HG02970 (cell line): ENCODE measurements around the gene TSNAX.
"Not testable (repeated sequence)": the region's sequence is repeated elsewhere in the genome, so short reads cannot be mapped to it uniquely, and the experiment has no call there.

Experiments used
- ATAC-seq: cut with Tn5 transposase; IDR thresholded peaks from one replicate; pipeline ENCODE4 v1.9.1; 2021; ENCODE audit warnings: mild to moderate bottlenecking, moderate library complexity, moderate number of reproducible peaks; ENCODE audit not compliant: unreplicated experiment, low FRiP score

The TSNAX gene

GRCh38 chr1:231557898-231558707, 29.6 kb downstream of the TSNAX start:
- ATAC-seq, result no peak

GRCh38 chr1:231558708-231559185, 30.3 kb downstream of the TSNAX start:
- ATAC-seq, result no peak

GRCh38 chr1:231561647-231562383, 33.3 kb downstream of the TSNAX start:
- no peak for ATAC-seq

GRCh38 chr1:231563247-231563646, 34.8 kb downstream of the TSNAX start:
- ATAC-seq, result no peak

GRCh38 chr1:231564373-231564772, 35.9 kb downstream of the TSNAX start:
- ATAC-seq, result no peak

- no peak for ATAC-seq
These were observed 38.0 kb downstream of the TSNAX start for GRCh38 chr1:231566496-231566895.

- ATAC-seq, result not testable (repeated sequence)
These were observed 41.8 kb downstream of the TSNAX start for GRCh38 chr1:231570262-231570661.

- ATAC-seq, result no peak
These were observed 43.4 kb downstream of the TSNAX start for GRCh38 chr1:231571904-231572303.

GRCh38 chr1:231575472-231575871, 47.0 kb downstream of the TSNAX start:
- no peak for ATAC-seq

GRCh38 chr1:231576804-231577718, 48.6 kb downstream of the TSNAX start:
- no peak for ATAC-seq

GRCh38 chr1:231580874-231581273, 52.4 kb downstream of the TSNAX start:
- no peak for ATAC-seq

GRCh38 chr1:231581859-231582258, 53.4 kb downstream of the TSNAX start:
- ATAC-seq, result no peak

- no peak for ATAC-seq
These were observed 54.9 kb downstream of the TSNAX start for GRCh38 chr1:231583376-231583775.

- no peak for ATAC-seq
These were observed 55.6 kb downstream of the TSNAX start for GRCh38 chr1:231584117-231584516.

- no peak for ATAC-seq
These were observed 56.5 kb downstream of the TSNAX start for GRCh38 chr1:231584921-231585320.

- no peak for ATAC-seq
These were observed 62.2 kb downstream of the TSNAX start for GRCh38 chr1:231590453-231591198.

GRCh38 chr1:231591466-231591865, 63.0 kb downstream of the TSNAX start:
- no peak for ATAC-seq

GRCh38 chr1:231592809-231593208, 64.3 kb downstream of the TSNAX start:
- no peak for ATAC-seq

- ATAC-seq, result not testable (repeated sequence)
These were observed 64.8 kb downstream of the TSNAX start for GRCh38 chr1:231593264-231593663.

- no peak for ATAC-seq
These were observed 65.7 kb downstream of the TSNAX start for GRCh38 chr1:231594123-231594522.
